Measurements from ENCODE around the gene SNX27. TPM values are rescaled to one million over a fixed set of nuclear protein-coding genes. Genes with fewer than 3 reads are reported as not detected.

The SNX27 gene
- total RNA-seq, 1 donor from 2014 or later, result 33.9 TPM

DNA sequence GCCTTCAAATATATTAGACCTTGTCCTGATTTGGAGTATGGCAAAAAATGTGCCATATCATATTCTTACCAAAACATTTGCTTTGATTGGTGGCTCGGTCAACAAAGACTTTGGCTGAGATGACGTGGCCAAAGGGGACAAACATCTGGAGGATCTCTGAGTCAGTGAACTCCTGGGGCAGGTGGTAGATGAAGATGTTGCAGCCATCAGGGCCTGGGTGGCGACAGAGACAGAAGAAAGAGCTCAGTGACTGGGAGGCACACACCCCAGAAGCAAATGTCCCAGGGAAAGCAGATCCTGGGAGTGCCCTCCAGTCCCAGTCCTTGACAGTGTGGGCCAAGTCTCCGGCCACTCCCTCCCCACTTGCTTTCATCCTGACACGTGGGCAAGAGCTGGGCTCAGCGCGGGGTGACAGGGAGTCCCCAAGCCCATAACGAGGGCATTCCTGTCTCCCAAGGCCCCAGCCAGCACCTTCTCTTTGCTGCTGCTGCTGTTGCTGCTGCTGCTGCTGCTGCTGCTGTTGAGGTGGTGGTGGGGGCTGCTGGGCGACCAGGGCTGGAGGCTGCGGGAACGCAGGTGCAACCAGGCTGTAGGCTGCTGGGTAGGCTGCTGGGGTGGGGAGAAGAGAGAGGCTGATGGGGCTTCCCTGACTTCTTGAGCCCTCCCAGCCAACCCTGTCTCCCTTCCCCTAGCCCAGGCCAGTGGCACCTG lies 94.1 kb downstream of the SNX27 start:
- H3K9me3 Mint-ChIP-seq (ENCODE audit: unreplicated experiment), result no peaks in the 10 kb centered on the region
- DNase-seq (ENCODE audit: extremely low spot score, unreplicated experiment), result no peak
- no peaks in the 10 kb centered on the region for H3K4me1 Mint-ChIP-seq (ENCODE audit: unreplicated experiment)
- TF ChIP-seq, protein P1, sequence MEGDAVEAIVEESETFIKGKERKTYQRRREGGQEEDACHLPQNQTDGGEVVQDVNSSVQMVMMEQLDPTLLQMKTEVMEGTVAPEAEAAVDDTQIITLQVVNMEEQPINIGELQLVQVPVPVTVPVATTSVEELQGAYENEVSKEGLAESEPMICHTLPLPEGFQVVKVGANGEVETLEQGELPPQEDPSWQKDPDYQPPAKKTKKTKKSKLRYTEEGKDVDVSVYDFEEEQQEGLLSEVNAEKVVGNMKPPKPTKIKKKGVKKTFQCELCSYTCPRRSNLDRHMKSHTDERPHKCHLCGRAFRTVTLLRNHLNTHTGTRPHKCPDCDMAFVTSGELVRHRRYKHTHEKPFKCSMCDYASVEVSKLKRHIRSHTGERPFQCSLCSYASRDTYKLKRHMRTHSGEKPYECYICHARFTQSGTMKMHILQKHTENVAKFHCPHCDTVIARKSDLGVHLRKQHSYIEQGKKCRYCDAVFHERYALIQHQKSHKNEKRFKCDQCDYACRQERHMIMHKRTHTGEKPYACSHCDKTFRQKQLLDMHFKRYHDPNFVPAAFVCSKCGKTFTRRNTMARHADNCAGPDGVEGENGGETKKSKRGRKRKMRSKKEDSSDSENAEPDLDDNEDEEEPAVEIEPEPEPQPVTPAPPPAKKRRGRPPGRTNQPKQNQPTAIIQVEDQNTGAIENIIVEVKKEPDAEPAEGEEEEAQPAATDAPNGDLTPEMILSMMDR (IDR thresholded peaks at IDR 0.05), result no peak
- peaks cover 2% of the 10 kb centered on the region for H3K36me3 Mint-ChIP-seq (ENCODE audit: unreplicated experiment)
- H3K27ac Mint-ChIP-seq (ENCODE audit: unreplicated experiment), result no peak overlapping the region
- H3K4me3 Mint-ChIP-seq (ENCODE audit: unreplicated experiment), result no peak overlapping the region
- no peaks in the 10 kb centered on the region for H3K27me3 Mint-ChIP-seq (ENCODE audit: unreplicated experiment)

DNA sequence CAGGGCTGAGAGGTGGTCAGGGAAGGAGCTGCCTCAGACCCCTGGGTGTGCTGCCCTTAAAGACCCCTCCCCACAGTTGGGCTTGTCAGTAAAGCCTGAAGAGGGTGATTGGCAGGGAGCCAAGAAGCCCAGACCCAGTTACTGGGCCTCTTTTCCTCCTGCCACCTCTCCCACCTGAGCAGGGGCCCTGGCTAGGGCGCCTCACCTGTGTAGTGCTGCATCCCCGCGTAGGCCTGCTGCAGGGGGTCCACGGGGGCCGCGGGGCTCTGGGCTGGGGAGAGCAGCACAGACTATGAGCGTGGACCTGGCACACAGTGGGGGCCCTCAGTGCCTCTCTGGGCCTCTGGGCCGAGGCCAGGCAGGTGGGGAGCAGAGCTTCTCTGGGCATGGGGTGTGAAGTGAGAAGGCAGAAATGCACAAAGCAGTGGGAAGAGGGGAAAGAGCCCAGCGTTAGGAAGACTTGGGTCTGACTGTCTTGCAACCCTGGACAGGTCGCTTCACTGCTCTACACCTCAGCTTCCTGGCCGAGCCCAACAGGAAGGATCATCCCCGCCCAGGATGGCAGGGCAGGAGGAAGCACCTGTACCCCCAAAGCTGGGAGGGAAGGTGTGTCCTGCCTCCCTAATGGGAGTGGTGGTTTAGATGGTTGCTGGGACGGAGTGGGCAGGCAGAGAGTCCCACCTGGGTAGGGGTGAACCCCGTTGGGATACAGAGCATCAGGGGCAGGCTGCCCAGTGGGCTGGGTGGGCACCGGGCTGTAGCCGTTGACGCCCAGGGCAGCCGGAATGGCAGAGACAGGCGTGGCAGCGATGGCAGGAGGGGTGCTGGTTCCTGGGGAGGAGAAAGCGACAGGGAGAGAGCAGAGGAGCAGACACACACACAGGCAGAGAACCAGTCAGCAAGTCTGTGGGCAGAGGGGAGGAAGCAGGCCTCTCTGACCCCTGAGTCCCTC lies 94.9 kb downstream of the SNX27 start:
- Mint-ChIP-seq H3K36me3 (ENCODE audit: unreplicated experiment) (no peaks in the 10 kb centered on the region), H3K27ac (ENCODE audit: unreplicated experiment) (no peak overlapping the region), H3K9me3 (ENCODE audit: unreplicated experiment) (no peaks in the 10 kb centered on the region), H3K4me1 (ENCODE audit: unreplicated experiment) (no peaks in the 10 kb centered on the region), H3K4me3 (ENCODE audit: unreplicated experiment) (no peak overlapping the region), H3K27me3 (ENCODE audit: unreplicated experiment) (no peaks in the 10 kb centered on the region)
- no peak for DNase-seq (ENCODE audit: extremely low spot score, unreplicated experiment)
- TF ChIP-seq, protein P1 (IDR thresholded peaks at IDR 0.05), result no peak

DNA sequence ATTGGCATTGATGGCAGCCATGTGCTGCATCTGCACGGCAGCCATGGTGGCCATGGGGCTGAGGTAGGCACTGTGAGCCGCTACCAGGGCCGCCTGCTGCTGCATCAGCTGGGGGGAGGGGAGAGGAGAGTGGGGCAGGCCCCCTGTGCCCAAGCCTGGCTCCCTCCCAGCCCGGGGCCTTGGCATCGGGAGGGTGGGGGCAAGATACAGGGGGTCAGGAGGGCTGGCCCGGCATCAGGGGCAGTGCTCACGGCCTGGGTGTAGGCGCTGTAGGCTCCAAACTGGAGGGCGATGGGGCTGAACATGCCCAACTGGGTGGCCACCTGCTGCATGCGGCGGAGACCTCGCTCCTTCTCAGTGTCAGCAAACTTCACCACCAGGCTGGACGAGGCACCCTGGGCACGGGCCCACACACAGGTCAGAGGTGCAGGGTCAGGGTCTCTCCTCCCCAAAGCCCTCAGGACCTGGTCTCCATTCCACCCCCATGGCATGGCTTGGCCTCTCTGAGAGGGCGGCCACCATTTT lies 95.8 kb downstream of the SNX27 start:
- Mint-ChIP-seq H3K4me3 (ENCODE audit: unreplicated experiment) (no peak overlapping the region), H3K27ac (ENCODE audit: unreplicated experiment) (no peak overlapping the region), H3K27me3 (ENCODE audit: unreplicated experiment) (no peaks in the 10 kb centered on the region), H3K4me1 (ENCODE audit: unreplicated experiment) (no peaks in the 10 kb centered on the region), H3K36me3 (ENCODE audit: unreplicated experiment) (no peaks in the 10 kb centered on the region), H3K9me3 (ENCODE audit: unreplicated experiment) (no peaks in the 10 kb centered on the region)
- TF ChIP-seq, protein P1 (IDR thresholded peaks at IDR 0.05), result no peak
- no peak for DNase-seq (ENCODE audit: extremely low spot score, unreplicated experiment)

DNA sequence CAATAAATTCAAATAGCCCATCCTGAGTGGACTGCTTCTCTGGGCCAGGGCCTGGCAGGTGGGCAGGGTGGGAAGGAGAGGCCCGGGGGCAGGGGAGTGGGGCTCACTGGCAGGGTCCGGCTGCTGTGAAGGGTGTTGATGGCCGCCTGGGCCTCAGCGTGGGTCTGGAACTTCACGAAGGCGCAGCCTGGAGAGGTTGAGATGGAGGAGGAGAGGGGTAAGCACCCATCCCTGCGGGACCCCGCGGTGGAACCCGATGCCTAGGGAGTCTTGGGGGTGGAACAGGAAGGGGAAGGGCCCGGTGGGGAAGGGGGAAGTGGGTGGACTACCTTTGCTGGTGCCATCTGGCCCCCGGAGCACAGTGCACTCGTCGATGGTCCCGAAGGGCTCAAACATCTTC lies 97.0 kb downstream of the SNX27 start:
- Mint-ChIP-seq H3K9me3 (ENCODE audit: unreplicated experiment) (no peaks in the 10 kb centered on the region), H3K4me1 (ENCODE audit: unreplicated experiment) (no peaks in the 10 kb centered on the region), H3K4me3 (ENCODE audit: unreplicated experiment) (no peak overlapping the region), H3K27me3 (ENCODE audit: unreplicated experiment) (peaks cover under 1% of the 10 kb centered on the region), H3K27ac (ENCODE audit: unreplicated experiment) (no peak overlapping the region), H3K36me3 (ENCODE audit: unreplicated experiment) (no peaks in the 10 kb centered on the region)
- no peak for DNase-seq (ENCODE audit: extremely low spot score, unreplicated experiment)
- TF ChIP-seq, protein P1 (IDR thresholded peaks at IDR 0.05), result no peak

All from osteocyte (in vitro differentiated cells).